Mucosa of descending colon (tissue), 3 donors: ENCODE data around the gene KDM3B. TPM values are rescaled to one million over a fixed set of nuclear protein-coding genes. Genes with fewer than 3 reads are reported as not detected.
"Not testable (repeated sequence)": the region's sequence is repeated elsewhere in the genome, so short reads cannot be mapped to it uniquely, and the experiment has no call there.

ENCODE experiments used
- ATAC-seq: fragments of 200-7000 bp; cut with Tn5 transposase; one replicate; pipeline ENCODE4 v1.9.1; 2020; ENCODE audit warnings: mild to moderate bottlenecking, moderate library complexity
- DNase-seq, 3 donors: peaks; one replicate each; pipeline ENCODE4 v3.0.0-alpha.2; 2020
- H3K36me3 ChIP-seq: fragments of 200-600 bp; one replicate; pipeline ENCODE4 v1.8.0; 2021; ENCODE audit warnings: low read depth, mild to moderate bottlenecking
- H3K4me1 ChIP-seq: fragments of 200-600 bp; one replicate; pipeline ENCODE4 v1.8.0; 2021; ENCODE audit warnings: low read depth, mild to moderate bottlenecking
- H3K4me3 ChIP-seq: fragments of 200-600 bp; one replicate; pipeline ENCODE4 v1.8.0; 2021; ENCODE audit warnings: mild to moderate bottlenecking
- H3K9me3 ChIP-seq: fragments of 200-600 bp; one replicate; pipeline ENCODE4 v1.8.0; 2021; ENCODE audit warnings: mild to moderate bottlenecking
- CTCF ChIP-seq: fragments of 200-600 bp; IDR thresholded peaks from one replicate; pipeline ENCODE4 v1.8.0; 2022; ENCODE audit warnings: antibody characterized with exemption, mild to moderate bottlenecking
- intact Hi-C, 2 donors: fragments of 100-400 bp; cut with DNase I in 1 of 2; cut with micrococcal nuclease in 1 of 2; formaldehyde crosslinking; loops; one replicate each; pipeline versions ENCODE4 v1.11.0 to v1.11.1; 2022; cut with DNase I, micrococcal nuclease
- total RNA-seq, 3 donors: library from RNA; stranded (reverse); fragmentation: NEBNext Ultra II Directional in 2 of 3; extraction: Animal tissue kit (Norgen Biotek cat#: 25700) in 2 of 3; gene quantifications; one replicate each; pipeline versions ENCODE4 v1.2.1 to v1.2.4, GENCODE V29; 2021 to 2023
- donor health status: DM: no; HTN: no; CAD: no; lungs with moderate emphysema.
- donor health status: DM: no; HTN: no; CAD: no.
- donor health status: DM: no; HTN: yes; CAD: no.

Gene KDM3B
- total RNA-seq, 3 donors from 2014 or later = 56.6 to 84.3 (median 71.7) TPM

DNA sequence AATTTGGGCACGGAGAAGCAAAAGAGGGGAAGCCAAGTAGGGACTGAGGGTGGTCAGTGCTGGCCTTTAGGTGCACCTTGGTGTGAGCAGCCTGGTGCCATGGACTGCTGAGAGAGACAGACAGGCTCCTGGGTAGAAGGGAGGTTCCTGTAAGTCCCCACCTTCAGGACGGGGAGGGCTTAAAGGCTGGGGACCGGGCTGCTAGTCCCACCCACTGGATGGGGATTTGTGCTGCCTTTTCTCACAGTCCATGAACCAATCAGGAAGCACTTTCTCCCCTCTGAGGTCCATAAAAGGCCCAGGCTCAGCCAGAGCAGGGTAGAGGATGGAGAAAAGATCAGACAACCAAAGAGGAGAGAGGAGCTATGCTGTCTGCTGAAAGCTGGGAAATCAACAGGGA lies 36.1 kb upstream of the KDM3B start:
- no peak overlapping the region for H3K4me3 ChIP-seq
- no peaks in the 10 kb centered on the region for H3K36me3 ChIP-seq
- DNase-seq (no peak), ATAC-seq (no peak)
- H3K9me3 ChIP-seq = no peaks in the 10 kb centered on the region
- intact Hi-C loops = no loop called here
- TF ChIP-seq CTCF = no peak
- no peaks in the 10 kb centered on the region for H3K4me1 ChIP-seq

DNA sequence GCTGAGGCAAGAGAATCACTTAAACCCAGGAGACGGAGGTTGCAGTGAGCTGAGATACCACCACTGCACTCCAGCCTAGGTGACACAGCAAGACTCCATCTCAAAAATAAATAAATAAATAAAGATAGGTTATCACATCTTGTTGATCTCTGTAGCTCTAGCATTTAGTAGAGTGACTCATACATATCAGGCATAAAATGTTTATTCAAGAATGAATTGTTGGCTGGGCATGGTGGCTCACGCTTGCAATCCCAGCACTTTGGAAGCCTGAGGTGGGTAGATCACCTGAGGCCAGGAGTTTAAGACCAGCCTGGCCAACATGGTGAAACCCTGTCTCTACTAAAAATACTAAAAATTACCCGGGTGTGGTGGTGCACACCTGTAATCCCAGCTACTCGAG lies 34.3 kb upstream of the KDM3B start:
- H3K9me3 ChIP-seq, H3K4me1 ChIP-seq, ATAC-seq, intact Hi-C loops, H3K4me3 ChIP-seq, DNase-seq, H3K36me3 ChIP-seq: not testable (repeated sequence)

DNA sequence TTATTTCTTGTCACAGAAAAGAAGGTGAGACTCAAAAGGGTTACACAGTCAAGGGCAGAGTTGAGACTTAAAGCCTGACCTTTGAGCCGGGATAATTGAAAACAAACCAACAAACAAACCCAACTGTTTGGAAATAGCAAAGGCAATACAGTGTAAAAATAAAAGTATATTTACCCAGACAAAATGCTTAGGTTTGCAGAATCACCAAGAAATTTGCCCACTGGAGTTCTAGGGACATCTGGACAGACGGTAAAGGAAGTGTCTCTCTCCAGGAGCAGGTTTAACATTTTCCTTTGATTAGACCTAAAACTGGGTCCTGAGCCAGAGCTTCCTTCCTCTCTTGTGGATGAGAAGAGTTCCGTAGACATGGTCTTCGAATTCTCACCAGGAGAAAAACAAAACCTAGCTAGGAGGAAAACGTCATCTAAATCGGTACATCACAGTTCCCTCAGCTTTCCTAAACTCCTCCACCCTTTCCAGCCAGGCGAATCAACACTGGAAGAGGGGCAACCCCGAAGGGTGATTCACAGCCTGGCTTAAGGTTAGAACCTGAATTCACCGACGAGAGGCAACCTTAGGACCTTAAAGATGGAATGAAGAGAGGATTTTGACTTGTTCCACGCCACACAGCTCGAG lies 21.6 kb upstream of the KDM3B start:
- no peak for ATAC-seq
- Histone ChIP-seq H3K4me3 (no peak overlapping the region), H3K9me3 (no peaks in the 10 kb centered on the region), H3K4me1 (peaks cover 10% of the 10 kb centered on the region), H3K36me3 (peaks cover 4% of the 10 kb centered on the region)
- intact Hi-C loops = no loop called here
- no peak for DNase-seq
- no peak for TF ChIP-seq CTCF

DNA sequence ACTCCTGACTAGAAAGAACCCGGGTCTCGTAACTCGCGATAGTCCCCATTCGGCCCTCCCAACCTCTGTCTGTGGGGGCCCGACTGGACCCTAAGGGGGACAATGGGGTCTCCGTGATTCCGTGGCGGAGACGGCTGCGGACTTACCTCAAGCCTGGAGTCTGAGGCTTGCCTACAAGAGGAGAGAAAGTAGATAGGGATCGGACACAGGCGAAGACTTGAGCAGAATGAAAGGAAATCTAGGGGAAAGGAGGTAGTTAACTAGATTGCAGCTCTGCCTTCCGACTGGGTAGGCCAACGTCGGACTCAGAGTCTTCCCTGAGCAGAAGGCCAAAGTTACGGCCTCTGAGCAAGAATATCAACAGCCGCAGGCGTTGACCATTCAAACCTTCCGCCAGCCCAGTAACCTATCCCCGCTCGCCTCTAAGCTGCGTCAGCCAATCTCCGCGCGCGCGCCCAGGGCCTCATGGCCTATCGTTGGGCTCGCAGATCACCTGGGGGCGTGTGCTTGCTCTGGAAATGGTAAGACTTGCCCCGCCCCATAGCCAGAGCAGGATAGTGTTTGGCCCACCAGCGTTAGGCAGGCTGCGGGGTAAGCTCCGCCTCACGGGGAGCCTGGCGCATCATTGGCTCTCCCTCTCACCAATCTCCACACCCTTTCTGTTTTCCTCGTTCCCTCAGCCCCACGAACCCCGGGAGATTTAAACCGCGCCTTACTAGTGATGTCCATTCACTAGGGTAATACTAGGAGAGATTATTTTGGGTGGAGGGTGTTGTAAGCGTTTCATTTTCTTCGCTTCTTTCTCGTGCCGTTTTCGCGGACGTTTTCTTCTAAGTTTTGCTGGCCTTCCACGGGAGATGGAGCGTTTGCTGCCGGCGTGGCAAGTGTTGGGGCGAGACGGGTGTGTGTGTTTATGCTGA lies 20.8 kb upstream of the KDM3B start, which contains the start of gene CDC25C:
TSS of gene CDC25C (minus strand) at position 356 of the 920 bp plus-strand sequence. CDS start 624 bp downstream, outside the sequence.
- Histone ChIP-seq H3K9me3 (no peaks in the 10 kb centered on the region), H3K4me1 (peaks cover 10% of the 10 kb centered on the region), H3K36me3 (peaks cover 4% of the 10 kb centered on the region), H3K4me3 (peak within 1 kb of the TSS; percentile 14)
- ATAC-seq (peak; percentile 100), DNase-seq (peak; percentile 96 to 98 (median 97))
- intact Hi-C loops = no loop called here
- TF ChIP-seq CTCF = no peak

DNA sequence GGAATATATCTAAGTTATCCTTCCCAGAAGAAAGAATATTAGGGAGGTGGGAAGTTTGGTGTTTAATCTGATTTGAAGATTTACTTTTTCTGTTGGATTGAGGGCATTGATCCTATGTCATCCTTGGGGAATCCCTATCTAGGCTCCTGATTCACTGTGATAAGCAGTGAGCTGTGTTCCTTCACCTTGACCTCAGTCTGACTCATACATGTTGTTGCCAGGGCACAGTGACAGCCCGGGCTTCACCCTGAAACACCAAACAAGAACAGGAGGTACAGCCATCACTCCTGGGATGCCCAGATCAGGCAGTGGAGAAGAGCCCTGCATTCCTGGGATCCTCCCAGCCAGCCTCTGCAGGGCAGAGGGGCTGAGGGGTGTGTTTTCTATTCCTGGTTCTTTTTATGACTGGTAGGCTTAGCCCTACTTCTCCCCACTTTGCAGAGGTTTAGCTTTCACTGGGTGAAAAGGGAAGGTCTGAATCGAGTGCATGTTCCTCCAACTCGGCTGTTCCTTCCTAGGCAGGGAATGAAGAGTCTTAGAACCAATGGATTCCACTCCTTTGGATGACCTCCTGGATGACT lies 17.5 kb upstream of the KDM3B start:
- Histone ChIP-seq H3K9me3 (no peaks in the 10 kb centered on the region), H3K4me1 (peaks cover 15% of the 10 kb centered on the region), H3K36me3 (peaks cover 4% of the 10 kb centered on the region), H3K4me3 (no peak overlapping the region)
- ATAC-seq (no peak), DNase-seq (no peak)
- intact Hi-C loops = no loop called here
- no peak for TF ChIP-seq CTCF
